HG03060 (cell line): ENCODE data around the gene VPS35L.

Experiments
- ATAC-seq: cut with Tn5 transposase; IDR thresholded peaks from one replicate; pipeline ENCODE4 v1.9.1; 2021; ENCODE audit warnings: low read depth, moderate number of reproducible peaks; ENCODE audit not compliant: unreplicated experiment

Gene VPS35L, protein sequence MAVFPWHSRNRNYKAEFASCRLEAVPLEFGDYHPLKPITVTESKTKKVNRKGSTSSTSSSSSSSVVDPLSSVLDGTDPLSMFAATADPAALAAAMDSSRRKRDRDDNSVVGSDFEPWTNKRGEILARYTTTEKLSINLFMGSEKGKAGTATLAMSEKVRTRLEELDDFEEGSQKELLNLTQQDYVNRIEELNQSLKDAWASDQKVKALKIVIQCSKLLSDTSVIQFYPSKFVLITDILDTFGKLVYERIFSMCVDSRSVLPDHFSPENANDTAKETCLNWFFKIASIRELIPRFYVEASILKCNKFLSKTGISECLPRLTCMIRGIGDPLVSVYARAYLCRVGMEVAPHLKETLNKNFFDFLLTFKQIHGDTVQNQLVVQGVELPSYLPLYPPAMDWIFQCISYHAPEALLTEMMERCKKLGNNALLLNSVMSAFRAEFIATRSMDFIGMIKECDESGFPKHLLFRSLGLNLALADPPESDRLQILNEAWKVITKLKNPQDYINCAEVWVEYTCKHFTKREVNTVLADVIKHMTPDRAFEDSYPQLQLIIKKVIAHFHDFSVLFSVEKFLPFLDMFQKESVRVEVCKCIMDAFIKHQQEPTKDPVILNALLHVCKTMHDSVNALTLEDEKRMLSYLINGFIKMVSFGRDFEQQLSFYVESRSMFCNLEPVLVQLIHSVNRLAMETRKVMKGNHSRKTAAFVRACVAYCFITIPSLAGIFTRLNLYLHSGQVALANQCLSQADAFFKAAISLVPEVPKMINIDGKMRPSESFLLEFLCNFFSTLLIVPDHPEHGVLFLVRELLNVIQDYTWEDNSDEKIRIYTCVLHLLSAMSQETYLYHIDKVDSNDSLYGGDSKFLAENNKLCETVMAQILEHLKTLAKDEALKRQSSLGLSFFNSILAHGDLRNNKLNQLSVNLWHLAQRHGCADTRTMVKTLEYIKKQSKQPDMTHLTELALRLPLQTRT

GRCh38 chr16:19555186-19555937 lies at the start of gene VPS35L:
VPS35L (plus strand) TSS chr16:19555703; CDS start chr16:19555730, 27 bp downstream.
- peak; percentile 89 for ATAC-seq

DNA sequence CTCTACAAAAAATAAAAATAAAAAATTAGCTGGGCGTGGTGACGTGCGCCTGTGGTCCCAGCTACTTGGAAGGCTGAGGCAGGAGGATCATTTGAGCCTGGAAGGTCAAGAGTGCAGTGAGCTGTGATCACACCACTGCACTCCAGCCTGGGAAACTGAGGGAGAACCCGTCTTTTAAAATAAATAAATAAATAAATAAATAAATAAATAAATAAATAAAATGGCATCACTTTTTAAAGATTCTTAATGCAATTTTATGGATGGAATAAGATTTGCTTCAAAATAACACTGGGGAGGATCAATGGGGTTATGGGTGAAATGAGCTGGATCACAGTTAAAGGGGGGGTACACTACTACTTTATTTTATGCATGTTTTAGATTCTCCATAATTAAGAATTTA lies 48.5 kb upstream of the VPS35L start:
- no peak for ATAC-seq

DNA sequence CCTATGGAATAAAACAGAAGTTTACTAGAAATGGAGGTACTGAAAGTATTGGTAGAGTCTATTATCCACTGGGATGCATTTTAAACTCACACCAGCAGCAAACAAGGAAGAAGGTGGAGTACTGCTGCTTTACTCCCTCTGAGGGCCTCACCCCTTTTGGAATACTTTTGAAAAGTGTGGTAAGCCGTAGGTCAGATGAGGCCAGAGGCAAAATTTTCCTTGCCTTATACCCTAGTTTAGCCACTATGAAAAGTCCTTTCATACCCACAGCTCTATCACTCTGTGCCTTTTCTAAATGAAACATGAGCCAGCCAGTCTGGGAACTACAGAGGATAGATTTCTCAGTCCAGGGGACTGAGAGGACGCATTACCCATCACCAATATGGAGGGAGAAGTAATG lies 47.6 kb upstream of the VPS35L start:
- no peak for ATAC-seq

DNA sequence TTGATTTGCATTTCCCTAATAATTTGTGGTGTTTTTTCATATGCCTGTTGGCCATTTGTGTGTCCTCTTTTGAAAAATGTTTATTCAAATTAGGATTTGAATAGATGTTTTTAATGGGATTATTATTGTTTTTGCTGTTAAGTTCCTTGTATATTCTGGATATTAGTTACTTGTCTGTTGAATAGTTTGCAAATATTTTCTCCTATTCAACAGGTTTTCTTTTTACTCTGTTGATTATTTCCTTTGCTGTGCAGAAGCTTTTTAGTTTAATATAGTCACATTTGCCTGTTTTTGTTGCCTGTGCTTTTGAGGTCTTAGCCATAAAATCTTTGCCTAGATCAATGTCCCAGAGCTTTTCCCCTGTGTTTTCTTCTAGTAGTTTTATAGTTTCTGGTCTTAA lies 43.2 kb upstream of the VPS35L start:
- ATAC-seq: no peak

DNA sequence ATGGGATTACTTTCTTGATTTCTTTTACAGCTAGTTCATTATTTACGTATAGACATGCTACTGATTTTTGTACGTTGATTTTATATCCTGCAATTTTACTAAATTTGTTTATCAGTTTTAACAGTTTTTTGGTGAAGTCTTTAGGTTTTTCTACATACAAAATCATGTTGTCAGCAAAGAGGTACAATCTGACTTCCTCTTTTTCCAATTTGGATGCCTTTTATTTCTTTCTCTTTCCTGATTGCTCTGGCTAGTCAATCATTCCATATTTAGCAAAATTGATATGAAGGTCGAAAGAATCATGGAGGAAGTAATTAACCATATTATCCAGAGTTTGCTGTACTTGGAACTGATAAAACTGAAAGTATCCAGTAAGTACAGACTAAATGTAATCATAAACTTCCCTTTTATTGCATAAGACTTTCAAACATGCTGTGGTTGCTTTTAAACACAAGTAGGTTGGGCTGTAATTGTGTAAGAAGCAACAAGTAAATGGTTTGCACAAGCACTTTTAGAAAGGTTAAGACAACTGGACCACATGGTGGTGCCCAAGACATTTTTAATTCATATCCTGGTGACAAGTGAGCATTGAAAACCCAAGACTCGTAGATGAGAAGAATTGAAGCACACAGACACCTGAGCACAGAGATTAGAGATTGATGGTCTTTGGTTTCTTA lies 42.0 kb upstream of the VPS35L start:
- ATAC-seq: no peak

GRCh38 chr16:19515757-19516156 lies 39.7 kb upstream of the VPS35L start:
- ATAC-seq: no peak

GRCh38 chr16:19517424-19518089 lies 37.9 kb upstream of the VPS35L start:
- ATAC-seq: no peak

DNA sequence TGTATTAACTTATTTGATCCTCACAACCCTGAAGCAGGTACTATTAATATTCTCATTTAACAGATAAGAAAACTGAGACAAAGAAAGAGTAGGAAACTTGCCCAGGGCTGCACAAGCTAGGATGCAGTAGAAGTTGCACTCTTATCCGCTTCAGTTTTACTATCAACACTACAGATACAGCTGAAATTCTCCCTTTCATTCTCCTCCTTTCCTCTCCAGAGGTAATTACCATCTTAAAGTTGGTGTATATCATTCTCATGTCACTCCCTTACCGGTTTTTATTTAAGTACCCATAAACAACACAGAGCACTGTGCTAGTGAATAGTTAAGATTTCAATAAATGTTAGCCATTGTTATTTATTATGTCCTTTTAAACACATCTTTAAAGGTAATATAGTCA lies 37.1 kb upstream of the VPS35L start:
- no peak for ATAC-seq

DNA sequence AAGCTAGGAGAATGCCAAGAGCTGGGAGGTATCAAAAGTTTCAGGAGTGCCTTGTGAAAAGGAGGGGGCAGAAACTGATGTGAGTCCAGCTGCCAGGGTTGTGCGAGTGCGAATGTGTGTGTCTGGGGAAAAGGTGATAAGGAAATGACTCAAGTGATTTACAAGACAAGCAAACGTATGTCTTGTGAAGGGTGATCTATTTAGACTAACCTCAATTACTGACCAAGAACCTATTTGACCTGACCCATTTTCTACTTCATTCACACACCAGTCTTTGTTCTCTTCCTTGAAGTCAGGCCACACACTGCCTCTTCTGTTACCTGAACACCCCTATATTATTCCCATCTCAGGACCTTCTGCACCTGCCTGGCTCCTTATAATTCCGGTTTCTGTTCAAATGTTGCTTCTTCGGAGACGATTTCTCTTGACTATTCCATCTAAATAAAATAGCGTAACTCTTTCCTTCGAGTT lies 34.6 kb upstream of the VPS35L start:
- ATAC-seq: no peak

DNA sequence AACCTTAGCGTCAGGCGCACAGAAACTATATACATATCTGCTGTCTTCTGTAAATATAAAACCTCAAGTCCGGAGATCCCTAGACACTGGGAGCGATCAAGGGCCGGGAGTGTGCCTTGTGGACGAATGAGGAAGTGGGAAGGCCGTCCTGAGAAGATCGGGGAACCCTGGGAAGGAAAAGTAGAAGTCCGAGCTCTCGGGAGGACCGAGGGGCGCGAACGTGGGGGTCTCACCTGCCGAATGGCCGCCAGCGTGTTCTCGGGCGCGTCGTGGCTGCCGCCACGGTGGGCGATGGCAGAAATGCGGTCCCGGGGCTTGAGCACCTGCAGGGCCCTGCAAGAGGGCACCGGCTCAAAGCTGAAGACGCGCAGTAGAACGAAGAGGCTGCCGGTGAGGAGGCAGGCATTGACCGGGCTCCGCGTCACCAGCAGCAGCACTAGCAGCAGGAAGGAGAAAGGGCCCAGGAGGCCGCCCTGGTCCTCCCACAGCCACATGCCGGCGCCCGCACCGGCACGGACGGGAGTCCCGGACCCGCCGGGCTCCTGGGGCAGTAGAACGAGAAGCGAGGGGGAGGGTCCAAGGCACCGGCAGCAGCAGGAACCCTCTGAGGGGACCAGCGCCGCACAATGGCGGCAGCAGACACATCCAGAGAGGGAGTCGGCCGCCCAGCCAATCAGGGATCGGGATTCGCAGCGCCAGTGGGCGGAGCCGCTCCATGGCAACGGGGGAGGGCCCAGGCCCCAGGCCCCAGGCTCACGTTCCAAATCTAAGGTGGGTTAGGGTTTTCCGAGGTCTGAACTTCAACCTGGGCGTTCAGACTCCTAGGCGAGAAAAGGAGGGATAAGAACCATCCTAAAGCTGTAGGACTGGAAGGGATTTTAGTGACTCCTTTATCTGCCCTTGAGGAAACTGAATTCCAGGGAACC lies 33.8 kb upstream of the VPS35L start, which contains the start of gene GDE1:
TSS of gene GDE1 (minus strand) at position 628 of the 926 bp plus-strand sequence. CDS start at position 494, 134 bp downstream.
- peak; percentile 59 for ATAC-seq

- ATAC-seq: no peak
Observed at GRCh38 chr16:19522397-19522732, 33.1 kb upstream of the VPS35L start.

GRCh38 chr16:19522760-19523159 lies 32.7 kb upstream of the VPS35L start:
- no peak for ATAC-seq

- no peak for ATAC-seq
Observed at GRCh38 chr16:19523184-19523558, 32.3 kb upstream of the VPS35L start.

GRCh38 chr16:19523559-19524355 lies 31.7 kb upstream of the VPS35L start, which contains the start of gene CCP110:
CCP110 (plus strand) TSS chr16:19523942; CDS start chr16:19527882, 3,940 bp downstream.
- peak; percentile 47 for ATAC-seq

DNA sequence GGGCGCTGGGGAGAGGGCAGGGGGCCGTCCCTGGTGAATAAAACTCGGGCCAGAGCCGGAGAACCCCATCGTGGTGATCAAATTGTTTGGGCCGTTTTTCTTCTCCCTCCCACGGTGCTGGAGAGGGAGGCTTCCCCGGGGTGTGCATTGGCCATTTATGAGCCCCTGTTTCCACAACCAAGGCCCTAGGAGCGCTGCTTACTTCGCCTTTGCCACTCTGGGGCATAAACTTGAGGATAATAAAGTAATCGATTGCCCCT lies 31.2 kb upstream of the VPS35L start:
- ATAC-seq: no peak

DNA sequence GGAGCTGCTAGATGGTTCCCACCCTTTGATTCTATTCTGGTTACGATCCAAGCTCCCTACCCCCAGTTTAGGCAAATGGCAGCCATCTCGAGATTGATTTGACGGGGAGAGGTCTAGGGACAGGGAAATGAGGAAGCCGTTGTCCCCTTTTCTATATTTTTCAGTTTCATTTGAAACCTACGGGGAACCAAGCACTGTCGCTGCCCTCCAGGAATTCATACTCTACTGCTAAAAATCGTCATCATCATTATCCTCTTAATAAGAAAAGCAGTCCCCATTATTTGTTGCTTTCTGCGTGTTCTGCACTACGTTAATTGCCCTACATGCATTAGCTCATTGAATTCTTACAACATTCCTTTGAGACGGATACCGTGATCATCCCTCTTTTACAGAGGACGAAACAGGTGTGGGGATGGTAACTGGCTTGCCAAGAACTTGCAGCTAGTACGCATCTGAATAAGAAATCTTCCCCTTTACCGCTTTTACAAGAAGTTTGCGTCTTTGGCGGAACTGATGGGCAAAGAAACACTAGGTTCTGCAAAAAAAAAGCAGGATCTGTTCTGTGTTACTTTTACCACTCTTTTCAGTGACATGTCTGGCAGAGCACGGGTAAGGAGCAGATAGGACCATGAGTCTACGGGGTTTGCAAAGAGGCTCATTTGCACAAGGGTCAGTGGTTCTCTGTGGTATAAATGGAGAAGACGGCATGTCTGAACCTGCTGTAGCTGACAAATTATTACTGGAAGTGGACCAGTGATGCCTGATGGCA lies 30.7 kb upstream of the VPS35L start:
- ATAC-seq: no peak

DNA sequence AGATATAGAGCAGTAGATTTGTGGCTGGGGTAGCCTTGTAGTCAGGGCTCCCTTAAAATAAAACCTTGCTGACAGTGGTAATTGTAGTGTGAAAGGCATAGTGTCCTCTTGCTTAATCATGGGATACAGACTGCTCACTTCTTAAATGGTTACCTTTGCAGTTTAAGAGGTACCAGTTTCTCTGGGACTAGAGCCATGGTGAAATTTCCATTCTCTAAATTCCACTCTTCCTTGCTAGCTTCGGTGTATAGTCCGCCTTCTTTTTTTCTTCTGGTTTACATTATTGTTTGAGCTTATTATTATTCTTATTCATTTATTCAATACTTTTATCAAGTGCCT lies 30.1 kb upstream of the VPS35L start:
- ATAC-seq: no peak
